Right lobe of liver (tissue), 4 donors: ENCODE measurements around the gene OR9A2.

Source experiments
- POLR2A ChIP-seq: fragments of 450-650 bp; IDR thresholded peaks from one replicate; pipeline ENCODE4 v1.6.1; 2017; ENCODE audit warnings: antibody characterized with exemption, mild to moderate bottlenecking
- TF ChIP-seq, protein P1 (sequence below), 4 donors: fragments of 200-600 bp in 3 of 4; fragments of 450-650 bp in 1 of 4; IDR thresholded peaks; one replicate each; pipeline versions ENCODE4 v1.5.1 to v1.8.0; 2016 to 2022; ENCODE audit warnings: antibody characterized with exemption in 4 of 4, mild to moderate bottlenecking in 2 of 4
- donor health status: DM: no; HTN: no; CAD: no.
- donor health status: DM: no; HTN: no; CAD: no.
- donor health status: DM: no; HTN: yes; CAD: no.

DNA sequence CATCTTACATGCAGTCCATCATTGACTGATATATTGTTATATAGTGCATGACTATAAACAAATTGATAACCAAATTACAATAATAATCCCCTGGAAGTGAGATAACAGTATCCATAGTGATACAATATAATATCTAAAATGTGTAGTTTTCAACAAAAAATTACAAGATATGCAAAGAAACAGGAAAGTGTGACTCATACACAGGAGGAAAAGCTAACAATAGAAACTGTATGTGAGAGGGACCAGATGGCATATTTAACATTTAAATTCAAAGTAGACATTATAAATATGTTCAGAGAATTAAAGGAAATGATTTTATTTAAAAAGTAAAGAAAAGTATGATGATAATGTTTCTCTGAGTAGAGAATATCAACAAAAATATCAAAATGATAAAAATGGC, 8.0 kb downstream of the OR9A2 start:
- TF ChIP-seq, protein P1, sequence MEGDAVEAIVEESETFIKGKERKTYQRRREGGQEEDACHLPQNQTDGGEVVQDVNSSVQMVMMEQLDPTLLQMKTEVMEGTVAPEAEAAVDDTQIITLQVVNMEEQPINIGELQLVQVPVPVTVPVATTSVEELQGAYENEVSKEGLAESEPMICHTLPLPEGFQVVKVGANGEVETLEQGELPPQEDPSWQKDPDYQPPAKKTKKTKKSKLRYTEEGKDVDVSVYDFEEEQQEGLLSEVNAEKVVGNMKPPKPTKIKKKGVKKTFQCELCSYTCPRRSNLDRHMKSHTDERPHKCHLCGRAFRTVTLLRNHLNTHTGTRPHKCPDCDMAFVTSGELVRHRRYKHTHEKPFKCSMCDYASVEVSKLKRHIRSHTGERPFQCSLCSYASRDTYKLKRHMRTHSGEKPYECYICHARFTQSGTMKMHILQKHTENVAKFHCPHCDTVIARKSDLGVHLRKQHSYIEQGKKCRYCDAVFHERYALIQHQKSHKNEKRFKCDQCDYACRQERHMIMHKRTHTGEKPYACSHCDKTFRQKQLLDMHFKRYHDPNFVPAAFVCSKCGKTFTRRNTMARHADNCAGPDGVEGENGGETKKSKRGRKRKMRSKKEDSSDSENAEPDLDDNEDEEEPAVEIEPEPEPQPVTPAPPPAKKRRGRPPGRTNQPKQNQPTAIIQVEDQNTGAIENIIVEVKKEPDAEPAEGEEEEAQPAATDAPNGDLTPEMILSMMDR (IDR thresholded peaks at IDR 0.05): no peak
- no peak for TF ChIP-seq POLR2A
